AG08396 (cell line): ENCODE results near the gene KLHL40.
"Not testable (repeated sequence)": the region's sequence is repeated elsewhere in the genome, so short reads cannot be mapped to it uniquely, and the experiment has no call there.

Source experiments
- DNase-seq: peaks from one replicate; pipeline ENCODE4 v3.0.0; 2012; ENCODE audit warnings: low spot score, mixed read lengths

KLHL40 gene

DNA sequence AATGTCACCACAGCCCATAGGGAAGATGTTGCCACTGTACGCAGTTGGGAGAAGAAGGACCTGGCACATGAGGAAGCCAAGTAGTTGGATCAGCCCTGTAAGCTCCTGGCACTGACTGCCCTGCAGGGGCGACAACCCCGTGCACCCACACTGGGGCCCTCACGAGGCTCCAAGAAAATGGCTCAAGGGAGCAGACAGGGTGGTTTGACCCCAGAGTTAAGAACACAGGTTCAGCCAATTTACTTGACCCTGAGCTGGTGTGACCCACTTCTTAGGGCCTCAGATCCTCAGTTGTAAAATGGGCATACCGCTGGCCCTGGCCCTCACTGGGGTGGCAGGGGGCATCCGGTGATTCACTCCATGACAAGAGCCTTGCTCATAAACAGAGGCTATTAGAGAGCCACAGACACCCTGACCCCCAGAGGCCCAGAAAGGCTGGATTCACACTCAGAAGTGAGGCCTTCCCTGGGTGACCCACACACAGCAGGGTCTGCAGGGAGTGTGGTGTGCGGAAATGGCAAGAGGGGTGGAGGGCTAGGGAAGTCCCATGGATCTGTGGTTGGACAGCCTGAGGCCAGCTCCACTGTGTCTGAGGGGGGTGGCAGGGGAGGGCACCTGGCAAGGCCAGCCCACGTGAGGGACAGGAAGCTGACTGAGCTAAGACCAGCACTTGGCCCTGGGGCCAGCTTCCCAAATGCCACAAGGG is 19.0 kb downstream of the KLHL40 start:
- no peak for DNase-seq

- no peak for DNase-seq
These were observed 19.9 kb downstream of the KLHL40 start for GRCh38 chr3:42705058-42705767.

- no peak for DNase-seq
These were observed 20.7 kb downstream of the KLHL40 start for GRCh38 chr3:42705962-42706585.

DNA sequence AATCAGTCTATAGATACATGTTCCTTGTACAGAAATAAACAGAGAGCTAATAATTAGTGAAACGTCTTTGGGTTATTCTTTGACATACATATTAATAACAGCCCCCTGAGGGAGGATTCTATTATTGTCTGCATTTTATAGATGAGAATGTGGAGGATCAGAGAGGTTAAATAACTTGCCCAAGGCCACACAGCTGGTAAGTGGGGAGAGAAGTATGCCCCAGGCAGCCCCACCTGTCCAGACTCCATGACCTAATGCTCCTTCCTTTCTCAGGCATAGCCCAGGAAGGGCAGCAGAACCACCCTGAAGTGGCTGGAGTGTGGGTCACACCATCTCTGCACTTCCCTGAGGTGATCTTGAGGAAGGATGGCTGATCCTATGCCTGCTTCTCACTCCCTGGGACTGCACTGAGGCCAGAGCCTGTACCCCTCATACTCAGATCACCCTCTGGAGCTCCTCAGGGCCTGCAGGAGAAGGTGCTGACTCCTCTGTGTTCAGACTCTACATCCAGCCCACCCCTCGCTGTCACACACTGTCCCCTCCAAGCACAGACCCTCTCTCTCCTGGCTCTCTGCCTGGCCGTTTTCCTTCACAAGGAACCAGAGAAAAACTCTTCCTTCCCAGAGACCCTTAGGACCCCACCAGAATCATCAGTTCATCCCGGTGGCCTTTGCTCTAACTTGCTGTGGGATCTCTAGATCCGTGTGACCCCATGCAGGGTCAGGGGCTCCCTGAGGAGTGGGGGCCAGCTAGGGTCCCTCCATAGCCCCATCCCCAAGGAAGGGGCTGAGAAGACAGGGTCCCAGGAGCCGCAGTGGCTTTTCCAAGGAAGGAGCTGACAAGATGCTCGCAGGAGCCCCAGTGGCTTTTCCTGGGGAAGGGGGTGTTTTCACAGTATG is 21.6 kb downstream of the KLHL40 start:
- no peak for DNase-seq

GRCh38 chr3:42707620-42708355 is 22.5 kb downstream of the KLHL40 start:
- DNase-seq, result no peak

- no peak for DNase-seq
These were observed 23.3 kb downstream of the KLHL40 start for GRCh38 chr3:42708611-42709151.

- DNase-seq, result no peak
These were observed 24.3 kb downstream of the KLHL40 start for GRCh38 chr3:42709621-42710020.

DNA sequence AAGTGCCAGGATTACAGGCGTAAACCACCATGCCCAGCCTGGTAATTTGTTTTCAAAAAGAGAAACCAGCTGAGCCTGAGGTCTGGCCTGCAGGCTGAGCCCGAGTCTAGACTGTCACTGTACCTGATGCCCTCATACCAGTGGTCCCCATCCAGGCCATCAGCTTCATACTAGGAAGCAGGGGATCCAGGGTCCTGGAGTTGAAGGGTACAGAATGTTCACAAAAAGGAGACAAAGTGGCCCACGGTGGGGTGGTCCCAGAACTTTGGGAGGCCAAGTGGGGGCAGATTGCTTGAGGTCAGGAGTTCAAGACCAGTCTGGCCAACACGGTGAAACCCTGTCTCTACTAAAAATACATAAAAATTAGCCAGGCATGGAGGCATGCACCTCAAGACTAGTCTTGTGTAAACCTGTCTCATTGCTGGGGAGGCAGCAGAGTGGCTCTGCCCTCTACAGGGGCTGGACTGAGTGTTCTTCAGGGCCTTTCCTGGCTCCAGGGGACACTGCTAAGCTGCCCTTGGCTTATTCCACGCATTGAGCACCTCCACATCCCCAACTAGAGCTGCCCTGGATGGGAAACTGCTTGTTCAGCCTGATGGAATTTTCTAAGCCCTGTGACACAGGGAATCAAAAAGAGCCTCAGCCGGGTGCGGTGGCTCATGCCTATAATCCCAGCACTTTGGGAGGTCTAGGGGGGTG is 25.1 kb downstream of the KLHL40 start:
- no peak for DNase-seq

DNA sequence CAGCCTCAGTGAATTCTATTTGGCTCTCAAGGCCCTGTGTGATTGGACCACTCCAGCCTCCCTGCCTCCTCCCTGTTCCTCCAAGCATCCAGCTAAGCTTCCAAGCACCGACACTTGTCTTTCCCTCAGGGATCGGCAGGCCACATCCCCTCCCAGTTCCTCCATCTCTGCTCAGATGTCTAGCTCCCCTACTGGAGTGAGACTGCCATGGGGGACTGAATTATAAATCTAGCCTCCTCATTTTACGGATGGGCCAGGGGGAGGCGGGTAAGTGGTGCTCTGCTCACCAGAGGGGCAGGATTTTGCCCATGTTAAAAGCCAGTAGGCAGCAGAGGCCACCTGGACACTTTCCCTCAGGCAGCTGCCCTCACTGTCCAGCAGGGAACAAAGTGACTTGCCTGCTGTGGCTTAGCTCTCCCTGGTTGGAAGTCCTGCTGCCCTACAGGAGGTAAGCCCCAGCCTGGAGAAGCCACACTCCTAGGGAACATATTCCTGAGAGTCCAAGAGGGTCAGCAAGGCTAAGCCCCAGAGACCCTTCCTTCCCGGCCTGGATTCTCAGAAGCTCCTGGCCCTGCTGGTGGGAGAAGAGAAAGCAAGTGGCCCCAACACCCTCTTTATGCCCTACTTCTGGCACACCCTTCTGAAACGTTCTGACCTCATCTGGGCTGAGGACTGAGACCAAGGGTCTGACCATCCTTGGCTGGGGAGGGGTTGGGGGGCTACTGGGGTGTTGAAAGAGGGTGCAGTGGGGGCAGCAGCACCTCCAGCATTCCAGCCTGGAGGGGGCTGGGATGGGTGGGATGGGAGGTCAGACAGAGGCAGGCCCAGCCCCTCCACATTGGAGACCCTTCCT is 26.4 kb downstream of the KLHL40 start:
- no peak for DNase-seq

DNA sequence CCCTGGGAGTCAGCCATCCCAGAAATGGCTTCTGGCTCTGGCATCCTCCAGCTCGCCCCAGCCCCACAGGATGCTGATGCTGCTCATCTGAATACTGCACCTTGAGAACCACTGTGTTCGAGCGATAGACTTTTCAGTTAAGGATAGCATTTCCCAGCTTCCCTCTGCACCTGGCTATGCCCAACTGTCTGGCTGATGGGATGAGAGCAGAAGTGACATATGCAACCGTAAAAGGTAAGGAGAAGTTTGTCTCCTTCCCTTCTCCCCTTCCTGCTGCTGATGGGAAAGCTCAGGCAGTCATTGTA is 27.0 kb downstream of the KLHL40 start:
- no peak for DNase-seq

- no peak for DNase-seq
These were observed 27.5 kb downstream of the KLHL40 start for GRCh38 chr3:42712688-42713372.

- no peak for DNase-seq
These were observed 28.4 kb downstream of the KLHL40 start for GRCh38 chr3:42713747-42714146.

DNA sequence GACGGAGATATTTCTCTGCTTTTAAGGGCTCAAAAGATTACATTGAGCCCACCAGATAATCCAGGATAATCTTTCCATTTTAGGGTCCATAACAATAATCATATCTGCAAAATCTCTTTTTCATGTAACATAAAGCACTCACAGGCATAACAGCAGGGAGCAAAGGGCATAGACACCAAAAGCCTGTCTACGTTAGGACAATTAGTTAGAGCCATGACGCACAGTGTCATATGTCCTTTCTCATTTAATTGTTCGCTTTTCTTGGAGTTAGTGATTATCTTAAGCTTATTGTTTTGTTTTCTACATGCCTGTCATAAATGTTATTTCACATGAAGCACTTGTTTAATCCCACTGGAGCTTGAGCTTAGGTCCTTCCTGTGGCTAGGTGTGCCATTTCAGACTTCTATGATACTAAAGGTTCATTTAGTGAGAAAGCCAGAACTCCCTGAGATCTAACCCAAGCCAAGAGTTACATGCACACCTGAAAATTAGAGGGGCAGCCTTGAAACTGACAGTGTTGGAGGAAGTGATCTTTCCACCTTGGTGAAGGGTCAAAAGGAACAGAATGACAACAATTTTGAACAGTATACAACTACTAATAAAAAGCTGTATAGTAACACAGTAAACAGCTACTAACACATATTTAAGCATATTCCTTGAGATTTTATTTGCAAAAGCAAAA is 29.0 kb downstream of the KLHL40 start:
- no peak for DNase-seq

DNA sequence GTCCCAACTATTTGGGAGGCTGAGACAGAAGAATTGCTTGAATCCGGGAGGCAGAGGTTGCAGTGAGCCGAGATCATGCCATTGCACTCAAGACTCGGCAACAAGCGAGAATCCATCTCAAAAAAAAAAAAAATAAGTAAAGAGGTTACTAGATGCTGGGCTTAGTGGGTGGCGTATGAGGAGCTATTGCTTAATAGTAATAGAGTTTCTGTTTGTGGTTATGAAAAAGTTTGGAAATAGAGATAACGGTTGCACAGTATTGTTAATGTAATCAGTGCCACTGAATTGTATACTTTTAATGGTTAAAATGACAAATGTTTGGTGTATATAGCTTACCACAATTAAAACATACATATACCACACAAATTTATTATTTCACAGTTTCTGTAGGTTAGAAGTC is 32.0 kb downstream of the KLHL40 start:
- no peak for DNase-seq

GRCh38 chr3:42718338-42718737 is 33.0 kb downstream of the KLHL40 start:
- DNase-seq, result no peak

DNA sequence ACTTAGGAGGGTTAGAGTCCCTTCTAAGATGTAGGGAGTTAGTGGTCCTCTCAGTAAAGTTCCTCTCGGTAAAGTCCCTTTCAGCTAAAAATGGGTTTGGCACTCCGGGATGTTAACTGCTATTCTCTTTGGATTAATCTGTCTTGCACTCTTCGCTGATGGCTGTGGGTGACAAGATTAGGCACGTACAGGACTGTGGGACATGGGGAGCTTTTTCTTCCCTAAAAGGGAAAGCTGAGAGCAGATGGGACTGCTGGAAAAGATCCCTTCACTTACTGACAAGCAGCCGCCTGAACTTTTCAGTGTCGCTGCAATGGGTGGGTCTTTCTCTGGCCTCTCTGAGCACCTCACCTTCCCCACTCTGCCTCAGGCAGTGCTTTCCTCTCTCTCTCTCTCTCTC is 33.7 kb downstream of the KLHL40 start:
- no peak for DNase-seq

GRCh38 chr3:42720126-42720525 is 34.8 kb downstream of the KLHL40 start:
- no peak for DNase-seq

DNA sequence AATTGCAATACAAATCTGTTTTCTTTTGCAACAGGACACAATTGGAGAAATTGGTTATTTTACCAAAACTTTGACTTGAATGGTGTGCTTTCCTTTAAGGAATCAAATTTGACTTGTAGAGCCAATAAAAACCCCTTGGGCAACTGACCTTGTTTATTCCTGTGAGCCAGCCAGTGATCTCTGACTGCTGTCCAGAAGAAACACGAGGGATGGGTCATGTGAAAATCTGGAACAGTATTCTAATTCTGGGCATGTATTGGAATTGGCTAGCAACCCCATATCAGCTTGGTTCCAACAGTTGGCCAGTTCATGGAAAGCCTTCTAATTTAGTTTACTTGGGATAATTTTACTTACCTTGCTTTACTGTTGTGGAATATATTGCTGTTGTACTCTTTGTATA is 36.4 kb downstream of the KLHL40 start:
- DNase-seq, result no peak

DNA sequence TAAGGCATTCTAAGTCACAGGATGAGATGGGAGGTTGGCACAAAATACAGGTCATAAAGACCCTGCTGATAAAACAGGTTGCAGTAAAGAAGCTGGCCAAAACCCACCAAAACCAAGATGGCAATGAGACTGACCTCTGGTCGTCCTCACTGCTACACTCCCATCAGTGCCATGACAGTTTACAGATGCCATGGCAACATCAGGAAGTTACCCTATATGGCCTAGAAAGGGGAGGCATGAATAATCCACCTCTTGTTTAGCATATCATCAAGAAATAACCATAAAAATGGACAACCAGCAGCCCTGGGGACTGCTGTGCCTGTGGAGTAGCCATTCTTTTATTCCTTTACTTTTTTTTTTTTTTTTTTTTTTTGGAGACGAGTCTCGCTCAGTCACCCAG is 37.1 kb downstream of the KLHL40 start:
- not testable (repeated sequence) for DNase-seq
